GM13976 (cell line): ENCODE measurements around the gene MPO.
A peak's percentile ranks its signal among the peaks of the same experiment; 100 is the strongest.

Experiments
- DNase-seq: peaks from one replicate; pipeline ENCODE4 v3.0.0; 2012; ENCODE audit warnings: low spot score
- in situ Hi-C: fragments of 300-500 bp; cut with MboI; formaldehyde crosslinking; loops from one replicate; pipeline ENCODE4 v1.12.0; 2022; ENCODE audit warnings: low sequenced_read_pairs, mixed read lengths, inconsistent platforms; ENCODE audit not compliant: unreplicated experiment
- TF ChIP-seq, protein P1 (sequence below): IDR thresholded peaks from 2 replicates; pipeline ENCODE4 v1.5.1; 2012; ENCODE audit warnings: borderline replicate concordance, mild to moderate bottlenecking; ENCODE audit not compliant: insufficient read depth; ENCODE audit errors: extremely low read depth, missing control alignments, control extremely low read depth

MPO gene

GRCh38 chr17:58307468-58308172 is 26.9 kb upstream of the MPO start:
- in situ Hi-C loops: loop anchor here (5.0 kb wide), 1 partner anchor 140 kb away; no protein-coding TSS in a partner anchor
- DNase-seq: peak; percentile 22
- TF ChIP-seq, protein P1, sequence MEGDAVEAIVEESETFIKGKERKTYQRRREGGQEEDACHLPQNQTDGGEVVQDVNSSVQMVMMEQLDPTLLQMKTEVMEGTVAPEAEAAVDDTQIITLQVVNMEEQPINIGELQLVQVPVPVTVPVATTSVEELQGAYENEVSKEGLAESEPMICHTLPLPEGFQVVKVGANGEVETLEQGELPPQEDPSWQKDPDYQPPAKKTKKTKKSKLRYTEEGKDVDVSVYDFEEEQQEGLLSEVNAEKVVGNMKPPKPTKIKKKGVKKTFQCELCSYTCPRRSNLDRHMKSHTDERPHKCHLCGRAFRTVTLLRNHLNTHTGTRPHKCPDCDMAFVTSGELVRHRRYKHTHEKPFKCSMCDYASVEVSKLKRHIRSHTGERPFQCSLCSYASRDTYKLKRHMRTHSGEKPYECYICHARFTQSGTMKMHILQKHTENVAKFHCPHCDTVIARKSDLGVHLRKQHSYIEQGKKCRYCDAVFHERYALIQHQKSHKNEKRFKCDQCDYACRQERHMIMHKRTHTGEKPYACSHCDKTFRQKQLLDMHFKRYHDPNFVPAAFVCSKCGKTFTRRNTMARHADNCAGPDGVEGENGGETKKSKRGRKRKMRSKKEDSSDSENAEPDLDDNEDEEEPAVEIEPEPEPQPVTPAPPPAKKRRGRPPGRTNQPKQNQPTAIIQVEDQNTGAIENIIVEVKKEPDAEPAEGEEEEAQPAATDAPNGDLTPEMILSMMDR: no peak

DNA sequence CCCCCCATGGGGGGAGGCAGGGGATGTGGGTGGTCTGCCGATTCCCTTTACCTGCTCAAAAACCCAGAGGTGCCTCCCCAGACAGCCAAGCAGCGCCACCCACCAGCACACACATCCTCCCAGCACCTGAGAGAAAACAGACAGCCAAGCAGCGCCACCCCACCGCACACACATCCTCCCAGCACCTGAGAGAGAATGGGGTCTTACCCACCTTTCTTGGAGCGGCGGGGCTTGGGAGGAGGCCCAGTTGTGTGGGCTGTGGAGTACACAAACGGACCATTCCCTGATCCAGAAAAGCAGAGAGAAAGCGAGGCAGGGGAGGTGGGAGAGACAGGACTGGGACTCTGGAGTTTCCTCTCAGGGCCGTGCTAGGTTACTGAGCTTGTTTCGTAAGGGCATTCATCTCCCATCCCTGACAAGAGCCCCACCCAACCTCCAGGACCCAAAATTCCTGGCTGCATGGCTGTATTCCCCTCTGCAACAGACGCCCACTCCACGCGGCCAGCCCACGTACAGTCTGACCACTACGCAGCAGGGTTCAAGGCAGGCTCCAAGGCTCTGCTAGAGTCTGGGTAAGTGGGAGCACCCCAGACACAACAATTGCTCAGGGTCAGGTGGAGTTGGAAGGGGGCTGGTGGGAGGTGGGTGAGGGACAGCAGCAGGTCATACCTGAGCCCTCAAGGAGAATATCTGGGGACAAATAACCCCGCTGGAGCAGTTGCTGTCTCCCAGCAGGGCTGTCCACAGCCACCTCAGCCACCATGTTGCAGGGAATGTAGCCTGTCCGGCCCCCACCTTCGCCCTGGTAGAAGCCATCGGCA is 25.6 kb upstream of the MPO start:
- TF ChIP-seq, protein P1: no peak
- in situ Hi-C loops: loop anchor here (5.0 kb wide), 1 partner anchor 141 kb away; no protein-coding TSS in a partner anchor

GRCh38 chr17:58305626-58306025 is 24.9 kb upstream of the MPO start:
- peak; percentile 30 for DNase-seq
- in situ Hi-C loops: loop anchor here (5.0 kb wide), 1 partner anchor 142 kb away; no protein-coding TSS in a partner anchor
- TF ChIP-seq, protein P1: no peak

More for the DNA sequence above, 25.6 kb upstream of the MPO start:
- peak; percentile 18 for DNase-seq

DNA sequence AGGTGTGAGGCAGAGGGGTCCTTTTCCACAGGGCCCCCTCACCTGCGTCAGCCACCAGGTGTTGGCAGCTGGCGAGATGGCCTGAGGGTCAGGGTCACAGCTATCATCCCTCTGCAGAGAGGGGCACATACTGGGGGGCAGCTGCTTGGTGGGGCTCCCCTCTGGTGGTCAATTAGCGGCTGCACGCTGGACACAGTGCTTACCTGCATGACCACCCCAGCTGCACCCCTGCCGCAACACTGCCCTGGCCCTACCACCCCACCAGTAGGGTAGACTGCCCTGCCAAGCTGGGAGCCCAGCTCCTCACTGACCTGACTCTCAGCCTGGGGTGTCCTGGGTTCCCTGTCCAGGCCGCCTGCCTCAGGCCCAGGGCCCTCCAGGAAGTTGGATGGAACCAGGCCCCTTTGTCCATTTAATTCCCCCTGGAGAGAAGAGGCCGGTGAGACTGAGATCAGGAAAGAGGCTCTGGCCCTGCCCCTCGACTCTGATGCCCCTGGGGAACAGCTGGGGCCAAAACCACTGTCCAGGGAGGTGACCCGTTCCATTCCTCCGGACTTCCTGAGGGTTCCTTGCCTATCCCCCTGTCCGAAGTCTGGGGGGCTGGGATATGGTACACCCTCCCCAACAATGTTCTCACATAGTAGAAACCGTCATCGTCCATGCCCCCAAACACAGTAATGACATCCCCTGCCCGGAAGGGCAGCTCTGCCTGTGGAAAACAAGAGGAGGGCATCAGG is 24.2 kb upstream of the MPO start:
- TF ChIP-seq, protein P1: no peak
- DNase-seq: peak; percentile 41
- in situ Hi-C loops: loop anchor here (5.0 kb wide), 1 partner anchor 142 kb away; no protein-coding TSS in a partner anchor

- in situ Hi-C loops: no loop called here
- TF ChIP-seq, protein P1: peak; percentile 68
- DNase-seq: peak; percentile 93
Measured at GRCh38 chr17:58303971-58304749, 23.4 kb upstream of the MPO start.

DNA sequence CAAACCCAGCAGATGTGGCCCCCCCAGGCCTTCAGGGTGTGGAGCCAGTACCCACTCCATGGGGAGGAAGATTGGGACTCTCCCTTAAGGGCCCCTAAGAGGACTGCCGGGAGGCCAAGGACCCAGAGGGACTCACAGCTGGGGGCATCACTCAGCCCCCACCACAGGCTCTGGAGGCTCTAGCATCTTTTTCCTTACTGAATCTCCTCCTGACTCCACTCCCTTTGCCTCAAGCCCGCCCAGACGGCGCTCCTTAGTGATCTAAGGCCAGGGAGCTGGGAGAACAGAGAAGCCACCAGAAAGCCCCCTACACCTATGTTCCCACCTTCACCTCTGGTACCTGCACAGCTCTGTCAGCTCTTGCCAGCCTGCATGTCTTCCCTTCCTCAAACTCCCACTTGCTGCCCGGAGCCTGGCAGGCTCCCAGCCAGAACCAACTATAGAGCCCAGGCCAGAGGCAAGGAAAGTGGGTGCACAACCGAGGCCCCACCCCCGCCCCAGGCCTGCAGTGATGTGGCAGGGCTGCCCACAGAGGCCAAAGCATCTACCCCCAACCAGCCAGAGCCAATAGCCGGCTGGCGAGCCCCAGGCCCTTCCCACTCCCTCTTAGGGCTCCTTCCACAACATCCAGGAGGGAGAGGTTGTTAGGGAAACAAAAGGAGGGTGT is 22.3 kb upstream of the MPO start:
- TF ChIP-seq, protein P1: no peak
- in situ Hi-C loops: no loop called here
- peak; percentile 17 for DNase-seq
